ENCODE measurements around the gene CYP2U1.

GRCh38 chr4:107950746-107951540, 19.6 kb downstream of the CYP2U1 start:
- TF ChIP-seq CTCF (IDR thresholded peaks at IDR 0.05; ENCODE audit: low read length) (no peak), EZH2 (optimal IDR thresholded peaks at IDR 0.05; ENCODE audit: low read depth, low read length) (no peak)

Measured in MM.1S (cell line).